Type B pancreatic cell (in vitro differentiated cells): ENCODE data around the gene PIP4K2A. TPM values are rescaled to one million over a fixed set of nuclear protein-coding genes. Genes with fewer than 3 reads are reported as not detected.

Experiments
- DNase-seq: peaks from one replicate; pipeline ENCODE4 v3.0.0; 2021; ENCODE audit warnings: mixed read lengths; ENCODE audit not compliant: unreplicated experiment; ENCODE audit errors: extremely low spot score
- H3K27ac Mint-ChIP-seq: 2 replicates; pipeline ENCODE4 v1.8.0; 2021; ENCODE audit warnings: mild to moderate bottlenecking, mixed read lengths
- H3K27me3 Mint-ChIP-seq: 2 replicates; pipeline ENCODE4 v1.8.0; 2021; ENCODE audit warnings: mixed read lengths
- H3K36me3 Mint-ChIP-seq: 2 replicates; pipeline ENCODE4 v1.8.0; 2021; ENCODE audit warnings: mixed read lengths
- H3K4me1 Mint-ChIP-seq: one replicate; pipeline ENCODE4 v1.8.0; 2021; ENCODE audit warnings: mixed read lengths; ENCODE audit not compliant: unreplicated experiment
- H3K4me3 Mint-ChIP-seq: 2 replicates; pipeline ENCODE4 v1.8.0; 2021; ENCODE audit warnings: mild to moderate bottlenecking, mixed read lengths
- H3K9me3 Mint-ChIP-seq: 2 replicates; pipeline ENCODE4 v1.8.0; 2021; ENCODE audit warnings: mixed read lengths
- total RNA-seq: library from RNA; stranded (reverse); gene quantifications from 2 replicates; pipeline ENCODE4 v1.2.1, GENCODE V29; 2021; ENCODE audit warnings: low replicate concordance
- TF ChIP-seq, protein P1 (sequence below): fragments of 200-600 bp; sonication (generic); conservative IDR thresholded peaks from 2 replicates; pipeline ENCODE4 v1.5.0; 2021; ENCODE audit warnings: antibody characterized with exemption, mild to moderate bottlenecking

The PIP4K2A gene
- total RNA-seq, 1 donor from 2014 or later: 15.7 TPM

DNA sequence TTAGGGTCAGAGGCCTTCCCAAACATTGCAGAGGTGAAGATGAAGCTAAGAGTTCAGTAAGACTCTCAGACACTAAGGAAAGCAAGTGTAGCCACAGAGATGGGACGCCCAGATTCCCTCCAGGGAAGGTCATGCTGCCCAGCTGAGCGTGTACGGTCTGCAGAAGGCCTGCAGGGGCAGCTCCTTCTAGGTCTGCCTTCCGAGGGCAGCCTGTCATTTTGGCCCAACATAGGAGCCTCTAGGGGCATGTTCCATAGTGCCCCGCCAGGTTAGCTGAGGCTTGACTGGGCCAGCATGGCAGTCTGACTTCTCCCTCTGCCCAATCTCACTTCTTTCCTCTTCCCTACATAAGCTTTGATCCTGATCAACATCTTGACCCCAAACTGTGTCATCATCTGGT lies 130.7 kb downstream of the PIP4K2A start:
- peaks cover 31% of the 10 kb centered on the region for H3K36me3 Mint-ChIP-seq
- H3K4me3 Mint-ChIP-seq: no peak overlapping the region
- no peak overlapping the region for H3K27ac Mint-ChIP-seq
- TF ChIP-seq, protein P1, sequence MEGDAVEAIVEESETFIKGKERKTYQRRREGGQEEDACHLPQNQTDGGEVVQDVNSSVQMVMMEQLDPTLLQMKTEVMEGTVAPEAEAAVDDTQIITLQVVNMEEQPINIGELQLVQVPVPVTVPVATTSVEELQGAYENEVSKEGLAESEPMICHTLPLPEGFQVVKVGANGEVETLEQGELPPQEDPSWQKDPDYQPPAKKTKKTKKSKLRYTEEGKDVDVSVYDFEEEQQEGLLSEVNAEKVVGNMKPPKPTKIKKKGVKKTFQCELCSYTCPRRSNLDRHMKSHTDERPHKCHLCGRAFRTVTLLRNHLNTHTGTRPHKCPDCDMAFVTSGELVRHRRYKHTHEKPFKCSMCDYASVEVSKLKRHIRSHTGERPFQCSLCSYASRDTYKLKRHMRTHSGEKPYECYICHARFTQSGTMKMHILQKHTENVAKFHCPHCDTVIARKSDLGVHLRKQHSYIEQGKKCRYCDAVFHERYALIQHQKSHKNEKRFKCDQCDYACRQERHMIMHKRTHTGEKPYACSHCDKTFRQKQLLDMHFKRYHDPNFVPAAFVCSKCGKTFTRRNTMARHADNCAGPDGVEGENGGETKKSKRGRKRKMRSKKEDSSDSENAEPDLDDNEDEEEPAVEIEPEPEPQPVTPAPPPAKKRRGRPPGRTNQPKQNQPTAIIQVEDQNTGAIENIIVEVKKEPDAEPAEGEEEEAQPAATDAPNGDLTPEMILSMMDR: no peak
- H3K4me1 Mint-ChIP-seq: peaks cover 4% of the 10 kb centered on the region
- no peaks in the 10 kb centered on the region for H3K27me3 Mint-ChIP-seq
- no peak for DNase-seq
- H3K9me3 Mint-ChIP-seq: no peaks in the 10 kb centered on the region

DNA sequence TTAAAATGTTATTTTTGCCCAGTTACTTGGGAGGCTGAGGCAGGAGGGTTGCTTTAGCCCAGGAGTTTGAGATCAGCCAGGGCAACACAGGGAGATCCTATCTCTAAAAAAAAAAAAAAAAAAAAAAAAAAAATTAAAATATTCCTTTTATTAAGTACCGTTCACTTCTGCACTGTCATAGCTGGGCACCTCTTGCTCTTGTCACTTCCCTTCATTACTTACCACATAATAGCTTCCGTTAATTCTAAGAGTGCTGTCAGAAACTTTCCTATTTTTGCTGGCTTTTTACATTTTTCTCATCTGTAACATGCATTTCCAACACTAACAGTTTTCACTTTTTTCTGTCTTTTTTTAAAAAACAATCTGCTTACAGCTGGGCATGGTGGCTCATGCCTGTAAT lies 132.9 kb downstream of the PIP4K2A start:
- peaks cover 8% of the 10 kb centered on the region for H3K4me1 Mint-ChIP-seq
- peaks cover 37% of the 10 kb centered on the region for H3K36me3 Mint-ChIP-seq
- DNase-seq: no peak
- H3K27me3 Mint-ChIP-seq: no peaks in the 10 kb centered on the region
- TF ChIP-seq, protein P1: no peak
- no peak overlapping the region for H3K27ac Mint-ChIP-seq
- H3K9me3 Mint-ChIP-seq: no peaks in the 10 kb centered on the region
- H3K4me3 Mint-ChIP-seq: no peak overlapping the region

DNA sequence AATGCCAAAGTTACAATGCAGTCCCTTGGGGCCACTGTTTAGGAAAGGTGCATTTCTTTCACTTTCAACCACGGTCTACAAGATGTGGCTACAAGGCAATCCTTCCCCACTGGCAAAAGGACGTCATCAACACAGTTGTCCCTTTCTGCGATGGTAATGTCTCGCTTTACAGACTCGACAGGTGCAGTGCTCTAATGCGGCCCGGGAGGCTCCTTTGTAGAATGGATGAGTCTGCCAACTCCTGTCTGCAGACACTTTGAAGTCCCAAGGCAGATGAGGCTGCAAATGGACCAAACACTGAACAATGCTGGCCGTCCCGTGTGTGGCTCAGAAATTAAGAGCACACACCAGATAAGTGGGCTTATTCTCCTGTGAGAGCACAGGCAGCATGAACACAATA lies 133.7 kb downstream of the PIP4K2A start:
- H3K27ac Mint-ChIP-seq: no peak overlapping the region
- no peak for DNase-seq
- no peak overlapping the region for H3K4me3 Mint-ChIP-seq
- peaks cover 32% of the 10 kb centered on the region for H3K36me3 Mint-ChIP-seq
- TF ChIP-seq, protein P1: no peak
- H3K9me3 Mint-ChIP-seq: no peaks in the 10 kb centered on the region
- peaks cover 4% of the 10 kb centered on the region for H3K4me1 Mint-ChIP-seq
- no peaks in the 10 kb centered on the region for H3K27me3 Mint-ChIP-seq

DNA sequence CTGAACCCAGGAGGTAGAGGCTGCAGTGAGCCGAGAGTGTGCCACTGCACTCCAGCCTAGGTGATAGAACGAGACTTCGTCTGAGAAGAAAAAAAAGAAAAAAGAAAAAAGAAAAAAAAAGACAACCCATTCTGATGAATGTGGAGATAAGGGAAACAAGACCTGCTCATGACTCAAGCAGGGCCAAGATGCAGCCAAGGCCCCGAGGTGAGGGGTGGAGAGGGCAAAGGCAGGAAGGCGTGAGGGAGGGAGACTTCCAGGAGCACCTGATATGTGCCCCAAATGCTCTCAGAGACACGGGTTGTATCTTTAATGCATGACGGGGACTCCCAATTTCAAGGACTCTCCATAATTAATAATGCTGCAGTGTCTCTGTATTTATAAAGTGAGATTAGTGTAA lies 134.6 kb downstream of the PIP4K2A start:
- H3K27ac Mint-ChIP-seq: no peak overlapping the region

DNA sequence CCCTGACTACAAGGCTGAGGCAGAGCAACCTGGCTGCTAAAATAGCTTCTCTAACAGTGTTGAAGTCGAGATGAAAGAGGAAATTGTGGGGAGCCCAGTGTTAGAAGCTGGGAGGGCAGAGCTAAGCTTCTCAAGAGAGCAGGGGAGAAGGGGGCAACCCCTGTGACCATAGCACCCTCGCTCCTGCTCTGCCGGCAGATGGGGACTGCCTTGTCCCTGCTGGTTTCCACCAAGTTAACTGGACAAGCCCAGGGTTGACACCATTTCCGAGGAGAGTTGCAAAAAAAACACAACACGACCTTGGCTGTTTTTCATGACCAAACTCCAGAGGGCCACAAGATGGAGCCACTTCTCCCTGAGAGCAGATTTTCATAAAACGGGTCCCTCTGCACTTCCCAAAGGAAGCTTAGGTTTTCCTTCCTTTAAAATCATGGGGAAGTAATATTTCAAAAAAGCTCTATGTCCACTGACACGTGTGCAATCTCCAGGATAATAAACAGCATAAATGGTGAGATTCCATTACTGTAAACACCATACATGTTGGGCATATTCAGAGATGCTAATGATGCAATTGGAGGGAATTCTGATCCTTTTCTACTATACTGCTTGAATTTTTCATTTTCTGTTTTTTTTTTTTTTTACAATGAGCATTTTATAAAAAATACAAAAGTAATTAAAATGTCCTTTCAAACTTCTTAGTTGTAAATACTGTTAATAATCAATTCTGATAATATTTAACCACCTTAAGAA lies 140.4 kb downstream of the PIP4K2A start:
- no peaks in the 10 kb centered on the region for H3K9me3 Mint-ChIP-seq
- no peaks in the 10 kb centered on the region for H3K27me3 Mint-ChIP-seq
- TF ChIP-seq, protein P1: peak; percentile 67
- peaks cover 4% of the 10 kb centered on the region for H3K4me1 Mint-ChIP-seq
- peaks cover 46% of the 10 kb centered on the region for H3K36me3 Mint-ChIP-seq
- no peak overlapping the region for H3K4me3 Mint-ChIP-seq
- no peak for DNase-seq
- H3K27ac Mint-ChIP-seq: no peak overlapping the region

More for the DNA sequence above, 134.6 kb downstream of the PIP4K2A start:
- H3K4me3 Mint-ChIP-seq: no peak overlapping the region
- no peaks in the 10 kb centered on the region for H3K27me3 Mint-ChIP-seq
- peaks cover 35% of the 10 kb centered on the region for H3K36me3 Mint-ChIP-seq
- H3K9me3 Mint-ChIP-seq: no peaks in the 10 kb centered on the region
- TF ChIP-seq, protein P1: no peak
- no peak for DNase-seq
- peaks cover 4% of the 10 kb centered on the region for H3K4me1 Mint-ChIP-seq
